H1 (cell line): ENCODE measurements around the gene POLG. TPM values are rescaled to one million over a fixed set of nuclear protein-coding genes. Genes with fewer than 3 reads are reported as not detected.

Experiments
- CTCF ChIA-PET: fragments of 300-600 bp; sonication (Branson Sonifier 250); formaldehyde crosslinking; loops from one replicate; lab custom pipeline; 2021; ENCODE audit not compliant: partially characterized antibody; lab: Charles Lee
- POLR2A ChIA-PET: fragments of 300-600 bp; sonication (Branson Sonifier 250); formaldehyde crosslinking; loops from one replicate; lab custom pipeline; 2021; ENCODE audit warnings: inconsistent platforms; ENCODE audit not compliant: partially characterized antibody; lab: Charles Lee
- DNase-seq, 2 experiments: peaks; one replicate each; pipeline versions ENCODE4 v3.0.0 to v3.0.0-alpha.2; 2010 to 2022; ENCODE audit warnings: low spot score in 2 of 2, low read depth in 1 of 2, mixed read lengths in 1 of 2
- FAIRE-seq: peaks from 2 replicates; lab custom pipeline; 2011; peaks lifted over from hg19 to GRCh38; lab: Jason Lieb, UNC
- H2AFZ ChIP-seq: 2 replicates; pipeline ENCODE4 v1.8.1; 2012; ENCODE audit warnings: low read length, inconsistent platforms
- H2AK5ac ChIP-seq: 2 replicates; pipeline ENCODE4 v1.6.1; 2013; ENCODE audit warnings: low read depth, low read length
- H2BK120ac ChIP-seq: replicated peaks from 2 replicates; pipeline ENCODE3; 2013; ENCODE audit warnings: low read depth, low read length, inconsistent platforms
- H2BK12ac ChIP-seq: 2 replicates; pipeline ENCODE4 v1.6.1; 2013; ENCODE audit warnings: low read depth, low read length
- H2BK15ac ChIP-seq: 2 replicates; pipeline ENCODE4 v1.6.1; 2013; ENCODE audit warnings: low read length
- H2BK20ac ChIP-seq: 2 replicates; pipeline ENCODE4 v1.6.1; 2013; ENCODE audit warnings: low read length
- H2BK5ac ChIP-seq: 2 replicates; pipeline ENCODE4 v1.6.1; 2013; ENCODE audit warnings: low read depth, low read length
- H3K14ac ChIP-seq: 2 replicates; pipeline ENCODE4 v1.6.1; 2013; ENCODE audit warnings: inconsistent platforms; ENCODE audit not compliant: insufficient read length
- H3K18ac ChIP-seq: 2 replicates; pipeline ENCODE4 v1.6.1; 2013; ENCODE audit warnings: low read length; ENCODE audit errors: extremely low read depth
- H3K23ac ChIP-seq: 2 replicates; pipeline ENCODE4 v1.6.1; 2013; ENCODE audit warnings: inconsistent platforms; ENCODE audit not compliant: insufficient read length
- H3K23me2 ChIP-seq: 2 replicates; pipeline ENCODE4 v1.6.1; 2013; ENCODE audit warnings: low read depth, low read length
- H3K27ac ChIP-seq: 2 replicates; pipeline ENCODE4 v1.6.1; 2011; ENCODE audit warnings: low read depth, low read length, inconsistent platforms
- H3K27me3 ChIP-seq, 4 experiments: replicated peaks in 1 of 4; 1 replicate in 1 of 4; 2 replicates in 3 of 4; pipeline versions ENCODE4 v1.6.1 to v1.8.1; 2011 to 2013; ENCODE audit warnings: low read length in 3 of 4, mild to moderate bottlenecking in 3 of 4, inconsistent platforms in 2 of 4, mixed read lengths in 2 of 4, moderate library complexity in 1 of 4; ENCODE audit not compliant: control insufficient read depth in 3 of 4, insufficient read depth in 3 of 4; ENCODE audit errors: extremely low read depth in 1 of 4
- H3K36me3 ChIP-seq, 4 experiments: 2 replicates each; pipeline versions ENCODE4 v1.6.1 to v1.8.1; 2011 to 2013; ENCODE audit warnings: mild to moderate bottlenecking in 4 of 4, low read length in 3 of 4, moderate library complexity in 2 of 4, control low read depth in 1 of 4, inconsistent platforms in 1 of 4; ENCODE audit not compliant: insufficient read depth in 4 of 4, control insufficient read depth in 2 of 4
- H3K4ac ChIP-seq: replicated peaks from 2 replicates; pipeline ENCODE3; 2013; ENCODE audit warnings: low read length, low read depth, mixed read lengths, inconsistent platforms; ENCODE audit not compliant: insufficient read length
- H3K4me1 ChIP-seq, 4 experiments: replicated peaks in 1 of 4; 1 replicate in 1 of 4; 2 replicates in 3 of 4; pipeline versions ENCODE4 v1.6.1 to v1.8.1; 2011 to 2013; ENCODE audit warnings: low read length in 3 of 4, inconsistent platforms in 2 of 4, mixed read lengths in 1 of 4; ENCODE audit not compliant: insufficient read depth in 4 of 4, control insufficient read depth in 3 of 4
- H3K4me2 ChIP-seq, 2 experiments: 2 replicates each; pipeline versions ENCODE4 v1.6.1 to v1.8.1; 2011 to 2013; ENCODE audit warnings: low read depth in 2 of 2, low read length in 2 of 2, control low read depth in 1 of 2, inconsistent platforms in 1 of 2, mild to moderate bottlenecking in 1 of 2; ENCODE audit not compliant: insufficient read depth in 1 of 2
- H3K4me3 ChIP-seq, 4 experiments: fragments of 200-600, 300-600 bp in 1 of 4; sonication (generic), shearing (Covaris generic), sonication (Bioruptor Twin) in 1 of 4; 2 replicates each; pipeline versions ENCODE4 v1.5.1 to v1.8.1; 2011 to 2016; ENCODE audit warnings: low read length in 4 of 4, low read depth in 3 of 4, control low read depth in 2 of 4, inconsistent platforms in 2 of 4, mild to moderate bottlenecking in 2 of 4, mixed read lengths in 1 of 4, moderate library complexity in 1 of 4; ENCODE audit not compliant: insufficient read depth in 2 of 4; ENCODE audit errors: extremely low read depth in 1 of 4
- H3K56ac ChIP-seq: replicated peaks from 2 replicates; pipeline ENCODE3; 2013; ENCODE audit warnings: low read depth, mild to moderate bottlenecking, mixed read lengths, low read length, inconsistent platforms; ENCODE audit not compliant: insufficient read length
- H3K79me1 ChIP-seq: 2 replicates; pipeline ENCODE4 v1.6.1; 2013; ENCODE audit warnings: low read depth, low read length, control low read depth
- H3K79me2 ChIP-seq, 2 experiments: 2 replicates each; pipeline versions ENCODE4 v1.6.1 to v1.8.1; 2012 to 2013; ENCODE audit warnings: low read length in 2 of 2, mild to moderate bottlenecking in 2 of 2, inconsistent platforms in 1 of 2; ENCODE audit not compliant: insufficient read depth in 2 of 2, control insufficient read depth in 1 of 2
- H3K9ac ChIP-seq, 4 experiments: replicated peaks in 1 of 4; 1 replicate in 1 of 4; 2 replicates in 3 of 4; pipeline versions ENCODE4 v1.6.1 to v1.8.1; 2011 to 2013; ENCODE audit warnings: low read depth in 3 of 4, low read length in 3 of 4, control low read depth in 2 of 4, mild to moderate bottlenecking in 2 of 4, moderate library complexity in 2 of 4, inconsistent platforms in 1 of 4; ENCODE audit errors: extremely low read depth in 1 of 4
- H3K9me3 ChIP-seq, 2 experiments: 2 replicates each; pipeline versions ENCODE4 v1.6.1 to v1.8.1; 2012 to 2013; ENCODE audit warnings: mild to moderate bottlenecking in 2 of 2, moderate library complexity in 2 of 2, control low read depth in 1 of 2, inconsistent platforms in 1 of 2, low read depth in 1 of 2, low read length in 1 of 2, mixed read lengths in 1 of 2; ENCODE audit not compliant: insufficient read depth in 2 of 2
- H4K20me1 ChIP-seq, 2 experiments: replicated peaks in 1 of 2; 2 replicates each; pipeline versions ENCODE3 to v1.8.1; 2011 to 2013; ENCODE audit warnings: inconsistent platforms in 2 of 2, low read length in 2 of 2, mild to moderate bottlenecking in 1 of 2; ENCODE audit not compliant: insufficient read depth in 2 of 2, control insufficient read depth in 1 of 2
- H4K5ac ChIP-seq: 2 replicates; pipeline ENCODE4 v1.6.1; 2013; ENCODE audit warnings: low read length, low read depth, mixed read lengths, inconsistent platforms; ENCODE audit not compliant: insufficient read length
- H4K8ac ChIP-seq: 2 replicates; pipeline ENCODE4 v1.8.0; 2013; ENCODE audit warnings: mild to moderate bottlenecking, moderate library complexity, low read length, inconsistent platforms; ENCODE audit not compliant: insufficient read depth; ENCODE audit errors: extremely low read depth
- H4K91ac ChIP-seq: replicated peaks from 2 replicates; pipeline ENCODE3; 2013; ENCODE audit warnings: low read length, mixed read lengths, inconsistent platforms; ENCODE audit not compliant: insufficient read length
- BCL11A ChIP-seq, 2 experiments: IDR thresholded peaks; one replicate each; pipeline ENCODE4 v1.6.1; 2011; ENCODE audit warnings: low read depth in 2 of 2, low read length in 2 of 2, mild to moderate bottlenecking in 2 of 2
- CBX8 ChIP-seq: fragments of 300-800, 300-1000 bp; sonication (generic); IDR thresholded peaks from 2 replicates; pipeline ENCODE4 v1.7.1; 2016; ENCODE audit warnings: low read depth, low read length, borderline replicate concordance
- CEBPB ChIP-seq: IDR thresholded peaks from 2 replicates; pipeline ENCODE4 v1.6.1; 2012; ENCODE audit warnings: low read depth, low read length
- JUND ChIP-seq: IDR thresholded peaks from 2 replicates; pipeline ENCODE4 v1.6.1; 2011; ENCODE audit warnings: mild to moderate bottlenecking, improper control_type of control experiment, low read length
- MAX ChIP-seq: IDR thresholded peaks from 2 replicates; pipeline ENCODE4 v1.6.1; 2012; ENCODE audit warnings: inconsistent platforms
- RAD21 ChIP-seq, 2 experiments: IDR thresholded peaks in 1 of 2; conservative IDR thresholded peaks in 1 of 2; 2 replicates each; pipeline ENCODE4 v1.6.1; 2011; ENCODE audit warnings: low read depth in 2 of 2, low read length in 2 of 2, improper control_type of control experiment in 1 of 2, inconsistent platforms in 1 of 2, mild to moderate bottlenecking in 1 of 2, moderate library complexity in 1 of 2
- RNF2 ChIP-seq: fragments of 200-900, 300-1000 bp; sonication (generic); IDR thresholded peaks from 2 replicates; pipeline ENCODE4 v1.7.1; 2016; ENCODE audit warnings: borderline replicate concordance, low read depth, mild to moderate bottlenecking, antibody characterized with exemption, low read length; ENCODE audit not compliant: poor library complexity, severe bottlenecking; ENCODE audit errors: missing control alignments
- SAP30 ChIP-seq: fragments of 300-600 bp; sonication (generic); IDR thresholded peaks from 2 replicates; pipeline ENCODE4 v1.7.1; 2012; ENCODE audit warnings: low read length, moderate library complexity, mild to moderate bottlenecking, inconsistent platforms; ENCODE audit not compliant: insufficient read depth, insufficient replicate concordance
- SIN3A ChIP-seq, 2 experiments: IDR thresholded peaks in 1 of 2; conservative IDR thresholded peaks in 1 of 2; 2 replicates each; pipeline ENCODE4 v1.6.1; 2011 to 2012; ENCODE audit warnings: low read length in 2 of 2, improper control_type of control experiment in 1 of 2, low read depth in 1 of 2, mild to moderate bottlenecking in 1 of 2
- SRF ChIP-seq: IDR thresholded peaks from 2 replicates; pipeline ENCODE4 v1.6.1; 2011; ENCODE audit warnings: mild to moderate bottlenecking, low read depth, low read length, moderate library complexity
- SUZ12 ChIP-seq: fragments of 200-600 bp; sonication (generic); IDR thresholded peaks from 2 replicates; pipeline ENCODE4 v1.6.1; 2012; ENCODE audit warnings: mild to moderate bottlenecking, inconsistent platforms, low read length, moderate library complexity, mixed read lengths
- WGBS, 2 experiments: shearing (Covaris generic) in 1 of 2; methylation state at CpG; one replicate each; pipeline versions ENCODE4 v1.1.6 to v1.1.7; 2013 to 2015; ENCODE audit warnings: low lambda C conversion rate in 2 of 2, mixed read lengths in 2 of 2, inconsistent platforms in 1 of 2, low coverage in 1 of 2, missing lambda C conversion rate in 1 of 2; ENCODE audit not compliant: insufficient replicate concordance in 2 of 2, insufficient coverage in 1 of 2, insufficient read length in 1 of 2; ENCODE audit errors: extremely low coverage in 1 of 2, missing lambda C conversion rate in 1 of 2; 5-methylcytosine and 5-hydroxymethylcytosine counted together
- polyA plus RNA-seq, 7 experiments: library from polyadenylated mRNA; depleted of rRNA in 3 of 7; stranded (reverse) in 5 of 7; unstranded in 2 of 7; fragments of >200 nt in 5 of 7; fragments of 200-250 nt in 2 of 7; gene quantifications; 1 replicate in 5 of 7; 2 replicates in 1 of 7; 4 replicates in 1 of 7; pipeline versions ENCODE4 v1.2.1 to v1.2.3, GENCODE V29; 2011 to 2013; ENCODE audit warnings: missing spikeins in 2 of 7, mixed read lengths in 2 of 7
- total RNA-seq: library from RNA; stranded (reverse); fragmentation: NEBNext Ultra II Directional; extraction: Animal tissue kit (Norgen Biotek cat#: 25700); gene quantifications from 2 replicates; pipeline ENCODE4 v1.2.1, GENCODE V29; 2021

Gene POLG
- total and polyA plus RNA-seq, 2 of the 8 experiments (the other 6 are each of a cell fraction or from before 2014, with no cell fraction given) = 14.8 to 52.3 TPM

DNA sequence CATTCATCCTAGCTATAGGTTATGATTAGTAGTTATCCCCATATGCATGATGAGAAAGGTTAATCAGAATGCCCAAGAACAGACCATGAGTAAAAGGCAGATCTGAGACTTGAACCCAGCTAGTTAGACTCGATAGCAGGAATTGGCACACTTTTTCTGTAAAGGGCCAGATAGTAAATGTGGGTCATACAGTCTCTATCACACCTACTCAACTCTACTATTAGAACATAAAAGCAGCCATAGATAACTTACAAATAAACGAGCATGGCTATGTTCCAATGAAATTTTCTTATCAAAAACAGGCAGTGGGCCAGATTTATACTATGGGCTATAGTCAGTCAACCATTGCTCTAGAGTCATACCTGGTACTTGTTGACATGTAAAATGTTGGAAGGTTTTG lies 24.6 kb downstream of the POLG start:
- peaks cover 32 to 86% (median 63%) of the 10 kb centered on the region in 4 experiments for H3K36me3 ChIP-seq
- DNase-seq (no peak), FAIRE-seq (no peak)
- H2AFZ ChIP-seq = no peak overlapping the region
- no peak overlapping the region for H2BK12ac ChIP-seq
- no peaks in the 10 kb centered on the region for H3K27me3 ChIP-seq
- no peak overlapping the region for H3K4ac ChIP-seq
- ChIA-PET POLR2A (interaction anchor here (0.6 to 20.0 kb wide), 3 partner anchors 18 to 107 kb away, joined by 3 to 250 read pairs (median 5); partner anchors contain the start of gene POLG), CTCF (interaction anchor here (1.0 to 1.1 kb wide), 3 partner anchors 9 to 280 kb away, joined by 3 to 4 read pairs (median 3); no protein-coding TSS in a partner anchor)
- H3K9me3 ChIP-seq = no peaks in the 10 kb centered on the region
- H2BK15ac ChIP-seq = no peak overlapping the region
- H3K79me2 ChIP-seq = no peaks in the 10 kb centered on the region
- no peaks in the 10 kb centered on the region; the same call in 1 of the 2 replicates for H3K23me2 ChIP-seq
- no peak overlapping the region for H3K27ac ChIP-seq
- H3K4me3 ChIP-seq = no peak overlapping the region
- H4K8ac ChIP-seq = no peak overlapping the region
- no peak overlapping the region for H3K23ac ChIP-seq
- H3K4me2 ChIP-seq = no peak overlapping the region
- no peaks in the 10 kb centered on the region for H3K79me1 ChIP-seq
- no peak overlapping the region for H3K18ac ChIP-seq
- H2BK5ac ChIP-seq = no peak overlapping the region
- no peak overlapping the region for H2BK120ac ChIP-seq
- H4K91ac ChIP-seq = no peak overlapping the region
- H3K9ac ChIP-seq = no peak overlapping the region
- no peak overlapping the region for H2AK5ac ChIP-seq
- H4K20me1 ChIP-seq = peaks cover 3% of the 10 kb centered on the region in 2 experiments
- no peaks in the 10 kb centered on the region for H3K4me1 ChIP-seq
- no peak overlapping the region for H3K14ac ChIP-seq
- 85% methylated on average over 2 of the region's 2 CpGs; no CpG with 5 or more reads in 1 of the 2 experiments for WGBS, 2 experiments
- H4K5ac ChIP-seq = no peak overlapping the region
- H2BK20ac ChIP-seq = no peak overlapping the region
- no peak overlapping the region for H3K56ac ChIP-seq
- TF ChIP-seq CEBPB = no peak
- no peak for TF ChIP-seq SUZ12
- no peak for TF ChIP-seq MAX
- TF ChIP-seq CBX8 = no peak
- TF ChIP-seq RNF2 = no peak
- no peak for TF ChIP-seq RAD21 (IDR thresholded peaks at IDR 0.05 in 1 of 2, conservative IDR thresholded peaks at IDR 0.05 in 1 of 2; ENCODE audit: low read depth in 2 of 2, low read length in 2 of 2)
- no peak for TF ChIP-seq SAP30
- no peak for TF ChIP-seq JUND
- TF ChIP-seq BCL11A (IDR thresholded peaks at IDR 0.05; ENCODE audit: low read depth in 2 of 2, low read length in 2 of 2) = no peak
- TF ChIP-seq SRF = no peak
- no peak for TF ChIP-seq SIN3A (conservative IDR thresholded peaks at IDR 0.05 in 1 of 2, IDR thresholded peaks at IDR 0.05 in 1 of 2; ENCODE audit: low read depth in 1 of 2, low read length in 2 of 2)
